Body of pancreas (tissue), 4 donors: ENCODE results near the gene ZKSCAN1. TPM values are rescaled to one million over a fixed set of nuclear protein-coding genes. Genes with fewer than 3 reads are reported as not detected.
"Not testable (repeated sequence)": the region's sequence is repeated elsewhere in the genome, so short reads cannot be mapped to it uniquely, and the experiment has no call there.

ENCODE experiments used
- ATAC-seq: fragments of 150-250 bp; one replicate; pipeline ENCODE4 v1.9.1; 2016
- DNase-seq, 4 donors: peaks; one replicate each; pipeline ENCODE4 v3.0.0-alpha.2; 2019
- H3K27ac ChIP-seq, 4 donors: fragments of 200-600 bp; sonication (generic); 1 replicate in 3 of 4; 2 replicates in 1 of 4; pipeline versions ENCODE4 v1.5.1 to v1.6.1; 2016 to 2019; ENCODE audit warnings: mild to moderate bottlenecking in 1 of 4, mixed read lengths in 1 of 4, moderate library complexity in 1 of 4
- H3K27me3 ChIP-seq, 2 donors: fragments of 200-600 bp; sonication (generic); one replicate each; pipeline ENCODE4 v1.6.0; 2016; ENCODE audit warnings: mild to moderate bottlenecking in 1 of 2
- H3K36me3 ChIP-seq, 2 donors: fragments of 200-600 bp; sonication (generic); replicated peaks in 1 of 2; 2 replicates each; pipeline ENCODE4 v1.5.1; 2016; ENCODE audit warnings: low read depth in 2 of 2; ENCODE audit not compliant: insufficient read depth in 1 of 2
- H3K4me1 ChIP-seq: fragments of 200-600 bp; sonication (generic); one replicate; pipeline ENCODE4 v1.6.0; 2016
- H3K4me3 ChIP-seq, 2 donors: fragments of 200-600 bp; sonication (generic); 1 replicate in 1 of 2; 2 replicates in 1 of 2; pipeline ENCODE4 v1.5.1; 2016 to 2019
- H3K9me3 ChIP-seq, 3 donors: fragments of 200-600 bp; sonication (generic); 1 replicate in 2 of 3; 2 replicates in 1 of 3; pipeline ENCODE4 v1.5.1; 2016
- POLR2A ChIP-seq, 3 donors: fragments of 450-650 bp; IDR thresholded peaks; one replicate each; pipeline ENCODE4 v1.6.1; 2016; ENCODE audit warnings: antibody characterized with exemption in 3 of 3, mild to moderate bottlenecking in 2 of 3
- WGBS, 2 donors: methylation state at CpG; one replicate each; pipeline ENCODE4 v1.1.5; 2017; 5-methylcytosine and 5-hydroxymethylcytosine counted together
- intact Hi-C: fragments of 100-400 bp; cut with DNase I; formaldehyde crosslinking; loops from one replicate; pipeline ENCODE4 v1.15.1; 2023
- total RNA-seq, 2 donors: library from RNA; depleted of rRNA; stranded (reverse); fragments of >200 nt; gene quantifications; one replicate each; pipeline ENCODE4 v1.1.0, GENCODE V29; 2016
- TF ChIP-seq, protein P1 (sequence below), 7 experiments: fragments of 450-650 bp in 4 of 7; fragments of 200-600 bp in 3 of 7; sonication (generic) in 3 of 7; IDR thresholded peaks; one replicate each; pipeline ENCODE4 v1.5.1; 2016 to 2019; ENCODE audit warnings: antibody characterized with exemption in 7 of 7

Gene ZKSCAN1
- total RNA-seq, result 10 to 100 TPM; 31.6 to 40.2 TPM

- Histone ChIP-seq H3K9me3 (no peaks in the 10 kb centered on the region), H3K4me1 (peaks cover 71% of the 10 kb centered on the region), H3K4me3 (peak within 1 kb of the TSS; percentile 56 to 73), H3K27me3 (no peaks in the 10 kb centered on the region), H3K27ac (peak within 1 kb of the TSS; percentile 98 to 99 (median 98)), H3K36me3 (no peaks in the 10 kb centered on the region)
- WGBS, 2 donors, result 1 to 4% methylated on average over 14 to 62 of the region's 70 CpGs
- peak; percentile 83 to 93 (median 90) for TF ChIP-seq POLR2A (IDR thresholded peaks at IDR 0.05)
- TF ChIP-seq, protein P1, sequence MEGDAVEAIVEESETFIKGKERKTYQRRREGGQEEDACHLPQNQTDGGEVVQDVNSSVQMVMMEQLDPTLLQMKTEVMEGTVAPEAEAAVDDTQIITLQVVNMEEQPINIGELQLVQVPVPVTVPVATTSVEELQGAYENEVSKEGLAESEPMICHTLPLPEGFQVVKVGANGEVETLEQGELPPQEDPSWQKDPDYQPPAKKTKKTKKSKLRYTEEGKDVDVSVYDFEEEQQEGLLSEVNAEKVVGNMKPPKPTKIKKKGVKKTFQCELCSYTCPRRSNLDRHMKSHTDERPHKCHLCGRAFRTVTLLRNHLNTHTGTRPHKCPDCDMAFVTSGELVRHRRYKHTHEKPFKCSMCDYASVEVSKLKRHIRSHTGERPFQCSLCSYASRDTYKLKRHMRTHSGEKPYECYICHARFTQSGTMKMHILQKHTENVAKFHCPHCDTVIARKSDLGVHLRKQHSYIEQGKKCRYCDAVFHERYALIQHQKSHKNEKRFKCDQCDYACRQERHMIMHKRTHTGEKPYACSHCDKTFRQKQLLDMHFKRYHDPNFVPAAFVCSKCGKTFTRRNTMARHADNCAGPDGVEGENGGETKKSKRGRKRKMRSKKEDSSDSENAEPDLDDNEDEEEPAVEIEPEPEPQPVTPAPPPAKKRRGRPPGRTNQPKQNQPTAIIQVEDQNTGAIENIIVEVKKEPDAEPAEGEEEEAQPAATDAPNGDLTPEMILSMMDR (IDR thresholded peaks at IDR 0.05), result no peak
- DNase-seq, result peak; percentile 89 to 93 (median 92)
- ATAC-seq, result peak; percentile 90
- intact Hi-C loops, result no loop called here
Measured at GRCh38 chr7:100015232-100016214, at the start of gene ZKSCAN1. TSS of gene ZKSCAN1 (plus strand) at chr7:100015596. CDS start at chr7:100023507, 7,911 bp downstream.

GRCh38 chr7:99969298-99969697 lies 46.1 kb upstream of the ZKSCAN1 start:
- Histone ChIP-seq H3K4me1 (peaks cover 38% of the 10 kb centered on the region), H3K4me3 (no peak overlapping the region), H3K27ac (no peak overlapping the region), H3K36me3 (peaks cover 0 to 10% of the 10 kb centered on the region in 2 donors), H3K9me3 (no peaks in the 10 kb centered on the region), H3K27me3 (no peaks in the 10 kb centered on the region)
- WGBS, 2 donors, result 85 to 86% methylated on average over 3 of the region's 3 CpGs
- no peak for TF ChIP-seq POLR2A (IDR thresholded peaks at IDR 0.05)
- TF ChIP-seq, protein P1 (IDR thresholded peaks at IDR 0.05), result no peak
- intact Hi-C loops, result no loop called here
- DNase-seq (no peak), ATAC-seq (no peak)

GRCh38 chr7:99969813-99970212 lies 45.6 kb upstream of the ZKSCAN1 start:
- H3K36me3 ChIP-seq, intact Hi-C loops, H3K27me3 ChIP-seq, ATAC-seq, H3K27ac ChIP-seq, H3K4me3 ChIP-seq, H3K9me3 ChIP-seq: not testable (repeated sequence)
- peak in 2 of 4 donors; percentile 26 to 52 for DNase-seq
- H3K4me1 ChIP-seq, result peaks cover 38% of the 10 kb centered on the region
- 0 to 11% methylated on average over 1 of the region's 1 CpG for WGBS, 2 donors

DNA sequence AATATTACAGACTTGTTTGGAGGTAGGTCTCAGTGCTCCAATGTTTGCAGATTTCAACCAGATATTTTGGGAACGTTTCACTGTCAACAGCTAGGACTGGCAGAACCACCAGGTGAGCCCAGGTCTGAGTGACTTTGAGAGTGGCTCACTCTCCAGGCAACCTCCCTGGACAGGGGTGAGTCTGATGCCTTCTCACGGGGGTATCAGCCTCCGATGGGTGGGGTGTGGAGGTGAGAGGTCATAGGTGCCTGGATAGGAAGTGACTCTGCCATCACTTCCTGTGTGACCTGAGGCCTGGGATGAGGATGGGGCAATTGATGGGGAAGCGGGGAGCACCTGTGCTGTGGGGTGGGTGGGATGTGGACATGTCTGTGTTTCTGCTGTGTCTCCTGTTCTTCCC lies 44.2 kb upstream of the ZKSCAN1 start:
- H3K4me1 ChIP-seq, result peaks cover 41% of the 10 kb centered on the region
- H3K4me3 ChIP-seq, result no peak overlapping the region
- H3K27ac ChIP-seq, result no peak overlapping the region
- peaks cover 0 to 10% of the 10 kb centered on the region in 2 donors for H3K36me3 ChIP-seq
- intact Hi-C loops, result no loop called here
- ATAC-seq, result no peak
- 50 to 70% methylated on average over 2 to 4 of the region's 4 CpGs for WGBS, 2 donors
- H3K27me3 ChIP-seq, result no peaks in the 10 kb centered on the region
- no peak for DNase-seq
- no peaks in the 10 kb centered on the region for H3K9me3 ChIP-seq
- no peak for TF ChIP-seq POLR2A (IDR thresholded peaks at IDR 0.05)
- TF ChIP-seq, protein P1 (IDR thresholded peaks at IDR 0.05), result no peak

DNA sequence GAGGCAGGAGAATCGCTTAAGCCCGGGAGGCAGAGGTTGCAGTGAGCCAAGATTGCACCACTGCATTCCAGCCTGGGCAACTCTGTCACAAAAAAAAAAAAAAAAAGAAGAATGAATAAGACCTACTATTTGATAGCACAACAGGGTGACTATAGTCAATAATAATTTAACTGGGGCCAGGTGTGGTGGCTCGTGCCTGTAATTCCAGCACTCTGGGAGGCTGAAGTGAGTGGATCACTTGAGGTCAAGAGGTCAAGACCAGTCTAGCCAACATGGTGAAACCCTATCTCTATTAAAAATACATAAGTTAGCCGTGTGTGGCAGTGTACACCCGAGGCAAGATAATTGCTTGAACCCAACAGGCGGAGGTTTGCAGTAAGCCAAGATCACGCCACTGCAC lies 41.6 kb upstream of the ZKSCAN1 start:
- DNase-seq, intact Hi-C loops, H3K4me3 ChIP-seq, H3K27me3 ChIP-seq, H3K9me3 ChIP-seq, H3K36me3 ChIP-seq, ATAC-seq, H3K27ac ChIP-seq: not testable (repeated sequence)
- 51 to 64% methylated on average over 7 of the region's 7 CpGs for WGBS, 2 donors
- peaks cover 44% of the 10 kb centered on the region for H3K4me1 ChIP-seq
